ENCODE data around the gene ARHGEF3.
"Not testable (repeated sequence)": the region's sequence is repeated elsewhere in the genome, so short reads cannot be mapped to it uniquely, and the experiment has no call there.

Gene ARHGEF3

GRCh38 chr3:56724676-56725075 is 77.1 kb downstream of the ARHGEF3 start:
- no peak for DNase-seq (ENCODE audit: low read depth)

- DNase-seq (ENCODE audit: low read depth), result no peak
Observed at GRCh38 chr3:56720849-56721248, 80.9 kb downstream of the ARHGEF3 start.

- DNase-seq (ENCODE audit: low read depth), result not testable (repeated sequence)
Observed at GRCh38 chr3:56718809-56719208, 82.9 kb downstream of the ARHGEF3 start.

GRCh38 chr3:56711344-56711743 is 90.4 kb downstream of the ARHGEF3 start:
- no peak for DNase-seq (ENCODE audit: low read depth)

GRCh38 chr3:56707412-56707811 is 94.3 kb downstream of the ARHGEF3 start:
- DNase-seq (ENCODE audit: low read depth), result not testable (repeated sequence)

- DNase-seq (ENCODE audit: low read depth), result no peak
Observed at GRCh38 chr3:56706629-56707028, 95.1 kb downstream of the ARHGEF3 start.

- DNase-seq (ENCODE audit: low read depth), result no peak
Observed at GRCh38 chr3:56704706-56705105, 97.0 kb downstream of the ARHGEF3 start.

GRCh38 chr3:56702490-56703315 is 99.0 kb downstream of the ARHGEF3 start:
- DNase-seq (ENCODE audit: low read depth), result peak; percentile 77

- DNase-seq (ENCODE audit: low read depth), result no peak
Observed at GRCh38 chr3:56700151-56700550, 101.6 kb downstream of the ARHGEF3 start.

- no peak for DNase-seq (ENCODE audit: low read depth)
Observed at GRCh38 chr3:56694867-56695683, 106.7 kb downstream of the ARHGEF3 start.

GRCh38 chr3:56693750-56694149 is 108.0 kb downstream of the ARHGEF3 start:
- no peak for DNase-seq (ENCODE audit: low read depth)

GRCh38 chr3:56692520-56693433 is 109.0 kb downstream of the ARHGEF3 start:
- not testable (repeated sequence) for DNase-seq (ENCODE audit: low read depth)

- DNase-seq (ENCODE audit: low read depth), result not testable (repeated sequence)
Observed at GRCh38 chr3:56692001-56692365, 109.8 kb downstream of the ARHGEF3 start.

- no peak for DNase-seq (ENCODE audit: low read depth)
Observed at GRCh38 chr3:56691165-56692000, 110.4 kb downstream of the ARHGEF3 start.

- no peak for DNase-seq (ENCODE audit: low read depth)
Observed at GRCh38 chr3:56689303-56689702, 112.4 kb downstream of the ARHGEF3 start.

GRCh38 chr3:56688191-56688590 is 113.6 kb downstream of the ARHGEF3 start:
- no peak for DNase-seq (ENCODE audit: low read depth)

GRCh38 chr3:56684029-56684428 is 117.7 kb downstream of the ARHGEF3 start:
- no peak for DNase-seq (ENCODE audit: low read depth)

- DNase-seq (ENCODE audit: low read depth), result peak; percentile 78
Observed at GRCh38 chr3:56683122-56683817, 118.5 kb downstream of the ARHGEF3 start, which contains the start of gene TASOR. Gene TASOR (minus strand): TSS chr3:56683265. CDS start chr3:56683006, 259 bp downstream.

GRCh38 chr3:56682462-56683121 is 119.2 kb downstream of the ARHGEF3 start:
- peak; percentile 83 for DNase-seq (ENCODE audit: low read depth)

GRCh38 chr3:56681984-56682461 is 119.7 kb downstream of the ARHGEF3 start:
- no peak for DNase-seq (ENCODE audit: low read depth)

Data from EH (cell line).